RWPE2 (cell line): ENCODE data around the gene CCDC7.
"Not testable (repeated sequence)": the region's sequence is repeated elsewhere in the genome, so short reads cannot be mapped to it uniquely, and the experiment has no call there.

Experiments
- ATAC-seq: fragments of 200-7000 bp; cut with Tn5 transposase; 3 replicates; pipeline ENCODE4 v1.9.1; 2021; ENCODE audit warnings: low read depth
- DNase-seq: peaks from one replicate; pipeline ENCODE4 v3.0.0-alpha.2; 2020; ENCODE audit warnings: low spot score
- H3K27ac ChIP-seq: fragments of 450-650 bp; 2 replicates; pipeline ENCODE4 v1.5.1; 2017; ENCODE audit warnings: mild to moderate bottlenecking; ENCODE audit not compliant: poor library complexity, severe bottlenecking
- H3K27me3 ChIP-seq: fragments of 250-450 bp; sonication (Bioruptor Pico); 2 replicates; pipeline ENCODE4 v1.5.1; 2021; ENCODE audit warnings: mild to moderate bottlenecking, moderate library complexity; ENCODE audit not compliant: insufficient read depth, poor library complexity, severe bottlenecking
- H3K36me3 ChIP-seq: fragments of 250-450 bp; sonication (Bioruptor Pico); 2 replicates; pipeline ENCODE4 v1.5.1; 2020; ENCODE audit warnings: low read depth, mild to moderate bottlenecking, moderate library complexity
- H3K4me1 ChIP-seq: fragments of 250-450 bp; sonication (Bioruptor Pico); 2 replicates; pipeline ENCODE4 v1.5.1; 2021; ENCODE audit warnings: mild to moderate bottlenecking, moderate library complexity; ENCODE audit not compliant: insufficient read depth, poor library complexity, severe bottlenecking
- H3K4me3 ChIP-seq: fragments of 250-450 bp; sonication (Bioruptor Pico); 2 replicates; pipeline ENCODE4 v1.5.1; 2021; ENCODE audit warnings: mild to moderate bottlenecking, moderate library complexity; ENCODE audit not compliant: severe bottlenecking
- H3K9me3 ChIP-seq: fragments of 250-450 bp; sonication (Bioruptor Pico); 2 replicates; pipeline ENCODE4 v1.5.1; 2021; ENCODE audit warnings: mild to moderate bottlenecking, moderate library complexity; ENCODE audit not compliant: severe bottlenecking
- TF ChIP-seq, protein P1 (sequence below): fragments of 450-650 bp; IDR thresholded peaks from one replicate; pipeline ENCODE4 v1.5.1; 2017; ENCODE audit warnings: mild to moderate bottlenecking, moderate library complexity; ENCODE audit not compliant: poor library complexity, severe bottlenecking

CCDC7 gene

GRCh38 chr10:32445740-32446535 is at the start of gene CCDC7:
Gene CCDC7, plus strand, starts transcription at chr10:32446140. Its CDS starts 5,503 bp downstream, at chr10:32451643.
- TF ChIP-seq, protein P1, sequence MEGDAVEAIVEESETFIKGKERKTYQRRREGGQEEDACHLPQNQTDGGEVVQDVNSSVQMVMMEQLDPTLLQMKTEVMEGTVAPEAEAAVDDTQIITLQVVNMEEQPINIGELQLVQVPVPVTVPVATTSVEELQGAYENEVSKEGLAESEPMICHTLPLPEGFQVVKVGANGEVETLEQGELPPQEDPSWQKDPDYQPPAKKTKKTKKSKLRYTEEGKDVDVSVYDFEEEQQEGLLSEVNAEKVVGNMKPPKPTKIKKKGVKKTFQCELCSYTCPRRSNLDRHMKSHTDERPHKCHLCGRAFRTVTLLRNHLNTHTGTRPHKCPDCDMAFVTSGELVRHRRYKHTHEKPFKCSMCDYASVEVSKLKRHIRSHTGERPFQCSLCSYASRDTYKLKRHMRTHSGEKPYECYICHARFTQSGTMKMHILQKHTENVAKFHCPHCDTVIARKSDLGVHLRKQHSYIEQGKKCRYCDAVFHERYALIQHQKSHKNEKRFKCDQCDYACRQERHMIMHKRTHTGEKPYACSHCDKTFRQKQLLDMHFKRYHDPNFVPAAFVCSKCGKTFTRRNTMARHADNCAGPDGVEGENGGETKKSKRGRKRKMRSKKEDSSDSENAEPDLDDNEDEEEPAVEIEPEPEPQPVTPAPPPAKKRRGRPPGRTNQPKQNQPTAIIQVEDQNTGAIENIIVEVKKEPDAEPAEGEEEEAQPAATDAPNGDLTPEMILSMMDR = peak; percentile 75
- ATAC-seq (peak; percentile 92), DNase-seq (peak; percentile 72)
- Histone ChIP-seq H3K27ac (peak within 1 kb of the TSS; percentile 89), H3K4me3 (peak within 1 kb of the TSS; percentile 41), H3K27me3 (no peaks in the 10 kb centered on the region), H3K4me1 (peaks cover 6% of the 10 kb centered on the region), H3K36me3 (no peaks in the 10 kb centered on the region), H3K9me3 (no peaks in the 10 kb centered on the region)

GRCh38 chr10:32397163-32397562 is 48.8 kb upstream of the CCDC7 start:
- not testable (repeated sequence) for ATAC-seq, H3K4me1 ChIP-seq, DNase-seq, H3K9me3 ChIP-seq, H3K27ac ChIP-seq, H3K4me3 ChIP-seq, H3K36me3 ChIP-seq, H3K27me3 ChIP-seq

DNA sequence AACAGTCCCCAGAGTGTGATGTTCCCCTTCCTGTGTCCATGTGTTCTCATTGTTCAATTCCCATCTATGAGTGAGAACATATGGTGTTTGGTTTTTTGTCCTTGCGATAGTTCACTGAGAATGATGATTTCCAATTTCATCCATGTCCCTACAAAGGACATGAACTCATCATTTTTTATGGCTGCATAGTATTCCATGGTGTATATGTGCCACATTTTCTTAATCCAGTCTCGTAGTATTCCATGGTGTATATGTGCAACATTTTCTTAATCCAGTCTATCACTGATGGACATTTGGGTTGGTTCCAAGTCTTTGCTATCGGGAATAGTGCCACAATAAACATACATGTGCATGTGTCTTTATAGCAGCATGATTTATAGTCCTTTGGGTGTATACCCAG is 46.2 kb upstream of the CCDC7 start:
- not testable (repeated sequence) for H3K4me3 ChIP-seq, H3K4me1 ChIP-seq, H3K27ac ChIP-seq, DNase-seq, ATAC-seq, H3K36me3 ChIP-seq, H3K9me3 ChIP-seq, H3K27me3 ChIP-seq

- ATAC-seq (no peak), DNase-seq (no peak)
- Histone ChIP-seq H3K4me3 (no peak overlapping the region), H3K4me1 (no peaks in the 10 kb centered on the region), H3K9me3 (no peaks in the 10 kb centered on the region), H3K27me3 (no peaks in the 10 kb centered on the region), H3K27ac (no peak overlapping the region), H3K36me3 (no peaks in the 10 kb centered on the region)
- TF ChIP-seq, protein P1 = no peak
Observed at GRCh38 chr10:32400961-32401360, 45.0 kb upstream of the CCDC7 start.

DNA sequence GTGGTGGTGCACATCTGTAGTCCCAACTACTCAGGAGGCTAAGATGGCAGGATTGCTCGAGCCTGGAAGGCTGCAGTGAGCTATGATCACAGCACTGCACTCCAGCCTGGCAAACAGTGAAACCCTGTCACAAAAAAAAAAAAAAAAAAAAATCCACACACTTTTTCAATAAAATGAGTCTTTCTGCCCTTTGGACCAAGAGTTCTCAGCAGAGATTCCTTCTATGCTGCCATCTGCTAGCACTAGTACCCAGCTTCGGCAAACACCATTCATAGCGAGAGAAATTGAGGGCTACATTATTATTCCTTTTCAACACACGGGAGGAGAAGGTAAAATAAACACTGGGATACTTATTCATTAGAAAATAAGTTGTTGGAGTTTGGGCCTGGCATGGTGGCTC is 43.4 kb upstream of the CCDC7 start:
- TF ChIP-seq, protein P1 = no peak
- ATAC-seq (no peak), DNase-seq (no peak)
- Histone ChIP-seq H3K27me3 (no peaks in the 10 kb centered on the region), H3K27ac (no peak overlapping the region), H3K36me3 (no peaks in the 10 kb centered on the region), H3K4me1 (no peaks in the 10 kb centered on the region), H3K4me3 (no peak overlapping the region), H3K9me3 (no peaks in the 10 kb centered on the region)

GRCh38 chr10:32403091-32403490 is 42.8 kb upstream of the CCDC7 start:
- TF ChIP-seq, protein P1 = no peak
- no peak for ATAC-seq
- DNase-seq = no peak

More at GRCh38 chr10:32403091-32403490, 42.8 kb upstream of the CCDC7 start:
- Histone ChIP-seq H3K9me3 (no peaks in the 10 kb centered on the region), H3K27me3 (no peaks in the 10 kb centered on the region), H3K27ac (no peak overlapping the region), H3K36me3 (no peaks in the 10 kb centered on the region), H3K4me3 (no peak overlapping the region), H3K4me1 (no peaks in the 10 kb centered on the region)
